HG03103 (cell line): Measurements from ENCODE around the gene CRYBA2.

Experiments used
- ATAC-seq: cut with Tn5 transposase; IDR thresholded peaks from one replicate; pipeline ENCODE4 v1.9.1; 2021; ENCODE audit warnings: low read depth; ENCODE audit not compliant: unreplicated experiment

The CRYBA2 gene

GRCh38 chr2:218983263-218983933, 9.8 kb downstream of the CRYBA2 start:
- ATAC-seq, result no peak

GRCh38 chr2:218982586-218983262, 10.5 kb downstream of the CRYBA2 start:
- no peak for ATAC-seq

GRCh38 chr2:218981881-218982585, 11.2 kb downstream of the CRYBA2 start:
- ATAC-seq, result no peak

GRCh38 chr2:218981390-218981880, 11.8 kb downstream of the CRYBA2 start:
- no peak for ATAC-seq

- no peak for ATAC-seq
Observed at GRCh38 chr2:218980735-218981389, 12.4 kb downstream of the CRYBA2 start.

GRCh38 chr2:218979846-218980734, 13.1 kb downstream of the CRYBA2 start:
- peak; percentile 86 for ATAC-seq

- ATAC-seq, result no peak
Observed at GRCh38 chr2:218975060-218975777, 18.0 kb downstream of the CRYBA2 start.

GRCh38 chr2:218970894-218971293, 22.3 kb downstream of the CRYBA2 start:
- no peak for ATAC-seq

GRCh38 chr2:218964041-218964771, 29.0 kb downstream of the CRYBA2 start:
- no peak for ATAC-seq

- no peak for ATAC-seq
Observed at GRCh38 chr2:218963601-218964000, 29.6 kb downstream of the CRYBA2 start.

- no peak for ATAC-seq
Observed at GRCh38 chr2:218962859-218963492, 30.2 kb downstream of the CRYBA2 start.

GRCh38 chr2:218961651-218962570, 31.3 kb downstream of the CRYBA2 start:
- no peak for ATAC-seq

GRCh38 chr2:218961229-218961628, 32.0 kb downstream of the CRYBA2 start:
- no peak for ATAC-seq

GRCh38 chr2:218960309-218961165, 32.7 kb downstream of the CRYBA2 start:
- ATAC-seq, result no peak

- ATAC-seq, result no peak
Observed at GRCh38 chr2:218959761-218960308, 33.4 kb downstream of the CRYBA2 start.

- peak; percentile 94 for ATAC-seq
Observed at GRCh38 chr2:218959141-218959731, 34.0 kb downstream of the CRYBA2 start, which contains the start of gene CDK5R2. Gene CDK5R2 (plus strand): TSS chr2:218959666. CDS start chr2:218959821, 155 bp downstream.
